Motor neuron (in vitro differentiated cells): ENCODE data around the gene AOAH. TPM values are rescaled to one million over a fixed set of nuclear protein-coding genes. Genes with fewer than 3 reads are reported as not detected.
A peak's percentile ranks its signal among the peaks of the same experiment; 100 is the strongest.
"Not testable (repeated sequence)": the region's sequence is repeated elsewhere in the genome, so short reads cannot be mapped to it uniquely, and the experiment has no call there.

Source experiments
- ATAC-seq, 8 experiments: fragments of 200-7000 bp; cut with Tn5 transposase; replicated peaks in 6 of 8; 2 replicates each; pipeline ENCODE4 v1.8.0; 2021; ENCODE audit warnings: mild to moderate bottlenecking in 8 of 8, moderate library complexity in 8 of 8
- H3K27ac ChIP-seq, 2 donors: fragments of 250-450 bp; sonication (Bioruptor Pico); 2 replicates each; pipeline ENCODE4 v1.9.0; 2021; ENCODE audit warnings: antibody characterized with exemption in 2 of 2, mild to moderate bottlenecking in 2 of 2, moderate library complexity in 1 of 2
- H3K4me1 ChIP-seq, 2 donors: fragments of 250-450 bp; sonication (Bioruptor Pico); replicated peaks in 1 of 2; 2 replicates each; pipeline ENCODE4 v1.6.1; 2021; ENCODE audit warnings: antibody characterized with exemption in 2 of 2, mild to moderate bottlenecking in 2 of 2, moderate library complexity in 1 of 2
- H3K4me3 ChIP-seq, 5 donors: fragments of 250-450 bp; sonication (Bioruptor Pico); 2 replicates each; pipeline ENCODE4 v1.9.0; 2021; ENCODE audit warnings: antibody characterized with exemption in 5 of 5, mild to moderate bottlenecking in 5 of 5, moderate library complexity in 4 of 5
- WGBS, 10 experiments: fragments of 450-650 bp; shearing (Covaris generic); methylation state at CpG; one replicate each; pipeline ENCODE4 v1.0.0; 2022; 5-methylcytosine and 5-hydroxymethylcytosine counted together
- in situ Hi-C, 9 experiments: fragments of 400-800 bp; cut with MboI; loops; one replicate each; pipeline ENCODE4 v1.15.0; 2021; ENCODE audit warnings: low sequenced_read_pairs in 9 of 9, low pct_unique_long_range_greater_than_20kb in 2 of 9; ENCODE audit not compliant: unreplicated experiment in 9 of 9
- total RNA-seq, 8 experiments: library from RNA; unstranded; fragments of 300-600 nt; gene quantifications; 2 replicates each; pipeline versions ENCODE4 v1.2.3 to v1.2.4, GENCODE V29; 2022

Gene AOAH
- total RNA-seq, 8 experiments from 2014 or later = 0.25 to 1.2 (median 0.81) TPM

GRCh38 chr7:36486336-36486735 lies 238.0 kb downstream of the AOAH start:
- in situ Hi-C loops = loop anchor here (10.0 to 25.0 kb wide), 5 partner anchors 176 to 708 kb away; no protein-coding TSS in a partner anchor
- Histone ChIP-seq H3K4me1 (no peaks in the 10 kb centered on the region), H3K4me3 (no peak overlapping the region), H3K27ac (no peak overlapping the region)
- no peak for ATAC-seq
- 38 to 100% (median 69%) methylated on average over 1 to 4 of the region's 4 CpGs; no CpG with 5 or more reads in 1 of the 10 experiments for WGBS, 10 experiments

GRCh38 chr7:36484265-36484664 lies 240.0 kb downstream of the AOAH start:
- ATAC-seq = no peak
- in situ Hi-C loops = loop anchor here (10.0 to 25.0 kb wide), 5 partner anchors 178 to 711 kb away; no protein-coding TSS in a partner anchor

GRCh38 chr7:36483853-36484252 lies 240.4 kb downstream of the AOAH start:
- H3K4me3 ChIP-seq, H3K27ac ChIP-seq, ATAC-seq, H3K4me1 ChIP-seq: not testable (repeated sequence)
- 57 to 95% (median 90%) methylated on average over 1 to 3 of the region's 4 CpGs; no CpG with 5 or more reads in 6 of the 10 experiments for WGBS, 10 experiments
- in situ Hi-C loops = loop anchor here (10.0 to 25.0 kb wide), 5 partner anchors 178 to 711 kb away; no protein-coding TSS in a partner anchor

More at GRCh38 chr7:36484265-36484664, 240.0 kb downstream of the AOAH start:
- no peak overlapping the region for H3K4me3 ChIP-seq
- WGBS, 10 experiments = 40 to 100% (median 90%) methylated on average over 1 to 6 of the region's 8 CpGs; no CpG with 5 or more reads in 3 of the 10 experiments
- no peak overlapping the region for H3K27ac ChIP-seq
- no peaks in the 10 kb centered on the region for H3K4me1 ChIP-seq

- 0 to 89% (median 65%) methylated on average over 1 to 2 of the region's 2 CpGs; no CpG with 5 or more reads in 2 of the 10 experiments for WGBS, 10 experiments
- H3K27ac ChIP-seq = no peak overlapping the region
- H3K4me1 ChIP-seq = no peaks in the 10 kb centered on the region
- H3K4me3 ChIP-seq = no peak overlapping the region
- in situ Hi-C loops = loop anchor here in 8 of 9 experiments (10.0 to 25.0 kb wide), 5 partner anchors 184 to 716 kb away; no protein-coding TSS in a partner anchor
- no peak for ATAC-seq
These were observed 245.5 kb downstream of the AOAH start for GRCh38 chr7:36478745-36479144.

- in situ Hi-C loops = loop anchor here in 8 of 9 experiments (10.0 to 25.0 kb wide), 5 partner anchors 187 to 719 kb away; no protein-coding TSS in a partner anchor
- Histone ChIP-seq H3K4me3 (no peak overlapping the region), H3K27ac (no peak overlapping the region), H3K4me1 (no peaks in the 10 kb centered on the region)
- no peak for ATAC-seq
- 35 to 100% (median 62%) methylated on average over 1 to 3 of the region's 3 CpGs; no CpG with 5 or more reads in 2 of the 10 experiments for whole genome bisulfite sequencing, 10 experiments
These were observed 248.9 kb downstream of the AOAH start for GRCh38 chr7:36475381-36475780.

- H3K4me3 ChIP-seq = no peak overlapping the region
- no peak for ATAC-seq
- in situ Hi-C loops = loop anchor here in 8 of 9 experiments (10.0 to 25.0 kb wide), 5 partner anchors 187 to 720 kb away; no protein-coding TSS in a partner anchor
- H3K4me1 ChIP-seq = no peaks in the 10 kb centered on the region
- H3K27ac ChIP-seq = no peak overlapping the region
These were observed 249.3 kb downstream of the AOAH start for GRCh38 chr7:36475011-36475342.

- ATAC-seq = no peak
- H3K4me1 ChIP-seq = peaks cover 0 to under 1% of the 10 kb centered on the region in 2 donors
- no peak overlapping the region for H3K4me3 ChIP-seq
- no peak overlapping the region for H3K27ac ChIP-seq
- in situ Hi-C loops = loop anchor here in 8 of 9 experiments (10.0 to 25.0 kb wide), 5 partner anchors 188 to 720 kb away; no protein-coding TSS in a partner anchor
- WGBS, 10 experiments = 60 to 100% (median 76%) methylated on average over 1 to 5 of the region's 6 CpGs; no CpG with 5 or more reads in 1 of the 10 experiments
These were observed 249.8 kb downstream of the AOAH start for GRCh38 chr7:36474283-36475010.

- WGBS, 10 experiments = 27 to 100% (median 71%) methylated on average over 1 to 8 of the region's 12 CpGs; no CpG with 5 or more reads in 4 of the 10 experiments
- Histone ChIP-seq H3K27ac (no peak overlapping the region), H3K4me1 (peaks cover 0 to 8% of the 10 kb centered on the region in 2 donors), H3K4me3 (no peak overlapping the region)
- in situ Hi-C loops = loop anchor here in 2 of 9 experiments (10.0 to 25.0 kb wide), 2 partner anchors 714 to 721 kb away; no protein-coding TSS in a partner anchor
- ATAC-seq = peak in 4 of 8 experiments; percentile 56 to 71 (median 62)
These were observed 250.6 kb downstream of the AOAH start for GRCh38 chr7:36473454-36474282.

GRCh38 chr7:36472141-36472729 lies 252.1 kb downstream of the AOAH start:
- in situ Hi-C loops = loop anchor here in 2 of 9 experiments (10.0 to 25.0 kb wide), 2 partner anchors 715 to 723 kb away; no protein-coding TSS in a partner anchor
- Histone ChIP-seq H3K4me3 (no peak overlapping the region), H3K27ac (no peak overlapping the region), H3K4me1 (peaks cover 4 to 17% of the 10 kb centered on the region in 2 donors)
- ATAC-seq = no peak
- WGBS, 10 experiments = 20 to 100% (median 62%) methylated on average over 1 to 3 of the region's 3 CpGs; no CpG with 5 or more reads in 2 of the 10 experiments

GRCh38 chr7:36469236-36469635 lies 255.1 kb downstream of the AOAH start:
- in situ Hi-C loops = loop anchor here in 1 of 9 experiments (25.0 kb wide), 1 partner anchor 718 kb away; no protein-coding TSS in a partner anchor
- Histone ChIP-seq H3K27ac (no peak overlapping the region), H3K4me1 (peaks cover 4 to 18% of the 10 kb centered on the region in 2 donors), H3K4me3 (no peak overlapping the region)
- no peak for ATAC-seq

- Histone ChIP-seq H3K4me3 (no peak overlapping the region), H3K27ac (peak overlapping the region in 1 of 2 donors; percentile 41), H3K4me1 (peaks cover 4 to 21% of the 10 kb centered on the region in 2 donors)
- 44 to 100% (median 55%) methylated on average over 1 to 2 of the region's 2 CpGs; no CpG with 5 or more reads in 2 of the 10 experiments for WGBS, 10 experiments
- peak in 5 of 8 experiments; percentile 19 to 73 (median 61) for ATAC-seq
- in situ Hi-C loops = loop anchor here in 1 of 9 experiments (25.0 kb wide), 1 partner anchor 719 kb away; no protein-coding TSS in a partner anchor
These were observed 255.8 kb downstream of the AOAH start for GRCh38 chr7:36468370-36469101.
